DND-41 (cell line): ENCODE measurements around the gene SH3TC1.
A peak's percentile ranks its signal among the peaks of the same experiment; 100 is the strongest.

Experiments
- ATAC-seq: fragments of 200-7000 bp; cut with Tn5 transposase; 3 replicates; pipeline ENCODE4 v1.9.1; 2021; ENCODE audit warnings: low read depth; ENCODE audit not compliant: insufficient read depth
- DNase-seq: peaks from one replicate; pipeline ENCODE4 v3.0.0-alpha.2; 2020
- H2AFZ ChIP-seq: 2 replicates; pipeline ENCODE4 v1.6.0; 2012; ENCODE audit warnings: low read depth, low read length
- H3K27ac ChIP-seq: 2 replicates; pipeline ENCODE4 v1.5.1; 2012; ENCODE audit warnings: low read length, inconsistent platforms
- H3K27me3 ChIP-seq: fragments of 200-600 bp; sonication (generic); 2 replicates; pipeline ENCODE4 v1.6.0; 2012; ENCODE audit warnings: low read length, mild to moderate bottlenecking, inconsistent platforms; ENCODE audit not compliant: insufficient read depth, poor library complexity
- H3K36me3 ChIP-seq: 2 replicates; pipeline ENCODE4 v1.5.1; 2012; ENCODE audit warnings: low read length, inconsistent platforms; ENCODE audit not compliant: insufficient read depth
- H3K4me1 ChIP-seq: 2 replicates; pipeline ENCODE4 v1.5.1; 2012; ENCODE audit warnings: mild to moderate bottlenecking, low read length; ENCODE audit not compliant: insufficient read depth
- H3K4me2 ChIP-seq: 2 replicates; pipeline ENCODE4 v1.6.0; 2012; ENCODE audit warnings: mild to moderate bottlenecking, moderate library complexity, low read length, inconsistent platforms; ENCODE audit not compliant: insufficient read depth
- H3K4me3 ChIP-seq, 2 experiments: fragments of 200-600 bp in 1 of 2; shearing (Covaris generic) in 1 of 2; 2 replicates each; pipeline ENCODE4 v1.5.1; 2012 to 2016; ENCODE audit warnings: inconsistent platforms in 2 of 2, low read length in 2 of 2, mild to moderate bottlenecking in 2 of 2, low read depth in 1 of 2, moderate library complexity in 1 of 2
- H3K79me2 ChIP-seq: 2 replicates; pipeline ENCODE4 v1.6.0; 2012; ENCODE audit warnings: low read length, inconsistent platforms; ENCODE audit not compliant: insufficient read depth
- H3K9ac ChIP-seq: 2 replicates; pipeline ENCODE4 v1.6.0; 2012; ENCODE audit warnings: low read depth, mild to moderate bottlenecking, inconsistent platforms, low read length, moderate library complexity
- H3K9me3 ChIP-seq: 2 replicates; pipeline ENCODE4 v1.5.1; 2012; ENCODE audit warnings: low read length, moderate library complexity, mild to moderate bottlenecking, inconsistent platforms; ENCODE audit not compliant: insufficient read depth, severe bottlenecking
- H4K20me1 ChIP-seq: 2 replicates; pipeline ENCODE4 v1.6.0; 2012; ENCODE audit warnings: low read length; ENCODE audit not compliant: insufficient read depth
- EZH2 ChIP-seq: IDR thresholded peaks from 3 replicates; pipeline ENCODE4 v1.6.1; 2012; ENCODE audit warnings: borderline replicate concordance, low read depth, mild to moderate bottlenecking, moderate library complexity, low read length, inconsistent platforms; ENCODE audit not compliant: severe bottlenecking
- TF ChIP-seq, protein P1 (sequence below): IDR thresholded peaks from 2 replicates; pipeline ENCODE4 v1.5.1; 2012; ENCODE audit warnings: borderline replicate concordance, low read length, moderate library complexity, mild to moderate bottlenecking; ENCODE audit not compliant: poor library complexity, severe bottlenecking; ENCODE audit errors: extremely low read depth

SH3TC1 gene

DNA sequence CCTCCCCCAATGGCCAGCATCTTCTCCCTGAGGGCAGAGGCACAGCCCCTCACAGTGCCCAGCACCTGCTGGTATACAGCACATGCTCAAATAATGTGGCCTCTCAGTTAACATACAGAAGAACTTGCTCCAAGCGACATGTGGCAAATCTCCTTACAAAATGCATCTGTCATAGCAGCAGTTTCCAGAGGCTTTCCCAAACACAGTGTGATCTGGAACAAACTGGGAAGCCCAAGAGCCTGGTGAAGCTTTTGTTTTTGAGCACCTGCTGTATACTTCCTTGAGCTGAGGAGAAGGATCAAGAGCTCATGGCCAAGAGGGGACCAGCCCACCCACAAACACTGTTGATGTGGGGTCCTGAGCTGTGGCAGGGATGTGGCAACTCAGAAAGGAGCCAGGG, 35.6 kb downstream of the SH3TC1 start:
- Histone ChIP-seq H3K27me3 (no peaks in the 10 kb centered on the region), H4K20me1 (peaks cover 8% of the 10 kb centered on the region; the same call in 1 of the 2 replicates), H3K79me2 (no peaks in the 10 kb centered on the region), H3K9ac (no peak overlapping the region), H2AFZ (no peak overlapping the region), H3K27ac (no peak overlapping the region), H3K4me2 (no peak overlapping the region), H3K4me1 (peaks cover 12% of the 10 kb centered on the region), H3K36me3 (peaks cover 35% of the 10 kb centered on the region), H3K9me3 (no peaks in the 10 kb centered on the region), H3K4me3 (no peak overlapping the region)
- ATAC-seq = no peak
- no peak for TF ChIP-seq EZH2
- TF ChIP-seq, protein P1, sequence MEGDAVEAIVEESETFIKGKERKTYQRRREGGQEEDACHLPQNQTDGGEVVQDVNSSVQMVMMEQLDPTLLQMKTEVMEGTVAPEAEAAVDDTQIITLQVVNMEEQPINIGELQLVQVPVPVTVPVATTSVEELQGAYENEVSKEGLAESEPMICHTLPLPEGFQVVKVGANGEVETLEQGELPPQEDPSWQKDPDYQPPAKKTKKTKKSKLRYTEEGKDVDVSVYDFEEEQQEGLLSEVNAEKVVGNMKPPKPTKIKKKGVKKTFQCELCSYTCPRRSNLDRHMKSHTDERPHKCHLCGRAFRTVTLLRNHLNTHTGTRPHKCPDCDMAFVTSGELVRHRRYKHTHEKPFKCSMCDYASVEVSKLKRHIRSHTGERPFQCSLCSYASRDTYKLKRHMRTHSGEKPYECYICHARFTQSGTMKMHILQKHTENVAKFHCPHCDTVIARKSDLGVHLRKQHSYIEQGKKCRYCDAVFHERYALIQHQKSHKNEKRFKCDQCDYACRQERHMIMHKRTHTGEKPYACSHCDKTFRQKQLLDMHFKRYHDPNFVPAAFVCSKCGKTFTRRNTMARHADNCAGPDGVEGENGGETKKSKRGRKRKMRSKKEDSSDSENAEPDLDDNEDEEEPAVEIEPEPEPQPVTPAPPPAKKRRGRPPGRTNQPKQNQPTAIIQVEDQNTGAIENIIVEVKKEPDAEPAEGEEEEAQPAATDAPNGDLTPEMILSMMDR = no peak
- no peak for DNase-seq

DNA sequence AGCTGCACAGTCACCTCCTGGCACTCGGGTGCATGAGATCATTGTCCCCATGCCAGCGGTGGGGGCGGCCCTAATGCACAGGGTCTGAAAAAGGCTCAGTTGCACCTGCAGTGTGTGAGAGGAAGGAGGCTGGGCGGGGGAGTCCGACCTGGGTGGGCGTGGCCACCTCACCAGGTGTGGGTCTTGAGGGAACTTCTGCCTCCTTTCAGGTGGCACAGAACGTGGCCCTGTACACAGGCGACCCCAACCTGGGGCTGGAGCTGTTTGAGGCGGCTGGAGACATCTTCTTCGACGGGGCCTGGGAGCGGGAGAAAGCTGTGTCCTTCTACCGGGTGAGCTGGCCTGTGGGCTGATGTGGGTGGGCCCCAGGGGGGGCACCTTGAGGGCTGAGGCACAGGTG, 36.1 kb downstream of the SH3TC1 start:
- H3K36me3 ChIP-seq = peaks cover 35% of the 10 kb centered on the region
- no peaks in the 10 kb centered on the region for H3K27me3 ChIP-seq
- H3K27ac ChIP-seq = no peak overlapping the region
- TF ChIP-seq EZH2 = no peak
- TF ChIP-seq, protein P1 = no peak
- H2AFZ ChIP-seq = no peak overlapping the region
- no peak overlapping the region for H3K4me3 ChIP-seq
- H3K9me3 ChIP-seq = no peaks in the 10 kb centered on the region
- peaks cover 7% of the 10 kb centered on the region; the same call in 1 of the 2 replicates for H3K4me1 ChIP-seq
- H3K79me2 ChIP-seq = no peaks in the 10 kb centered on the region
- H4K20me1 ChIP-seq = peaks cover 8% of the 10 kb centered on the region; the same call in 1 of the 2 replicates
- no peak overlapping the region for H3K4me2 ChIP-seq
- ATAC-seq (0 out of 3 replicates have a peak, but pooled peaks have one; percentile 27), DNase-seq (peak; percentile 25)
- H3K9ac ChIP-seq = no peak overlapping the region

DNA sequence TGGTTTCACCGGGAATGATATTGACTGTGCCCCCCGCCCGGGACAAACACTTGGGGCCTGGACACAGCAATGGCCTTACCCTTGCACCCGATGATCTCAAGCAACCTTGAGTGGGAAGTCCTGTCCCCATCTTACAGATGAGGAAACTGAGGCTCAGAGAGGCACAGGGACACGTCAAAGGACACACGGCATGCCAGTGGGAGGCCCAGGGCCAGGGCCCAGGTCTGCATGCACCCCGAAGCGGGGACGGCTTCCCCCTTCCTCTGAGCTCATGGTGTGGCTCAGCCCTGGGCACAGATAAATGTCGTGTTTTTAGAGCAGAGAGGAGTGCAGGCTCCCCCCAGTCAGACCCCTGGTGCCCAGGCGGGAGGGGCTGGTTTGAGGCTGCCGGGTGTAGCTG, 36.6 kb downstream of the SH3TC1 start:
- ATAC-seq = no peak
- Histone ChIP-seq H3K79me2 (no peaks in the 10 kb centered on the region), H3K27me3 (no peaks in the 10 kb centered on the region), H3K27ac (no peak overlapping the region), H3K4me2 (no peak overlapping the region), H3K9me3 (no peaks in the 10 kb centered on the region), H4K20me1 (peaks cover 8% of the 10 kb centered on the region; the same call in 1 of the 2 replicates), H3K9ac (no peak overlapping the region), H2AFZ (no peak overlapping the region), H3K4me1 (peaks cover 3% of the 10 kb centered on the region; the same call in 1 of the 2 replicates), H3K36me3 (peaks cover 35% of the 10 kb centered on the region), H3K4me3 (no peak overlapping the region)
- TF ChIP-seq, protein P1 = no peak
- TF ChIP-seq EZH2 = no peak
- DNase-seq = no peak
